ENCODE results near the gene PRKAR2A. TPM values are rescaled to one million over a fixed set of nuclear protein-coding genes. Genes with fewer than 3 reads are reported as not detected.

Gene PRKAR2A
- total RNA-seq, 4 donors from 2014 or later, result 26.9 to 77.1 (median 46.2) TPM

GRCh38 chr3:48759071-48759470 lies 88.6 kb downstream of the PRKAR2A start:
- 95 to 96% methylated on average over 4 of the region's 4 CpGs for WGBS, 2 donors
- no peaks in the 10 kb centered on the region for H3K27me3 ChIP-seq
- H3K27ac ChIP-seq, result no peak overlapping the region
- no peaks in the 10 kb centered on the region for H3K4me1 ChIP-seq
- intact Hi-C loops (cut with DNase I), result no loop called here
- no peaks in the 10 kb centered on the region for H3K9me3 ChIP-seq
- DNase-seq, result no peak
- peaks cover 0 to 14% of the 10 kb centered on the region in 2 donors for H3K36me3 ChIP-seq
- no peak for TF ChIP-seq POLR2A (IDR thresholded peaks at IDR 0.05)
- TF ChIP-seq CTCF (IDR thresholded peaks at IDR 0.05), result no peak
- H3K4me3 ChIP-seq (replicated peaks in 1 of 3), result no peak overlapping the region

- Histone ChIP-seq H3K4me1 (no peaks in the 10 kb centered on the region), H3K27me3 (no peaks in the 10 kb centered on the region), H3K36me3 (peaks cover 3 to 4% of the 10 kb centered on the region in 2 donors), H3K4me3 (replicated peaks in 1 of 3) (no peak overlapping the region), H3K27ac (no peak overlapping the region), H3K9me3 (no peaks in the 10 kb centered on the region)
- TF ChIP-seq POLR2A (IDR thresholded peaks at IDR 0.05) (no peak), CTCF (IDR thresholded peaks at IDR 0.05) (no peak)
- no peak for DNase-seq
- intact Hi-C loops (cut with DNase I), result no loop called here
- WGBS, 2 donors, result 92 to 95% methylated on average over 5 of the region's 5 CpGs
These were observed 91.0 kb downstream of the PRKAR2A start for GRCh38 chr3:48756640-48757039.

DNA sequence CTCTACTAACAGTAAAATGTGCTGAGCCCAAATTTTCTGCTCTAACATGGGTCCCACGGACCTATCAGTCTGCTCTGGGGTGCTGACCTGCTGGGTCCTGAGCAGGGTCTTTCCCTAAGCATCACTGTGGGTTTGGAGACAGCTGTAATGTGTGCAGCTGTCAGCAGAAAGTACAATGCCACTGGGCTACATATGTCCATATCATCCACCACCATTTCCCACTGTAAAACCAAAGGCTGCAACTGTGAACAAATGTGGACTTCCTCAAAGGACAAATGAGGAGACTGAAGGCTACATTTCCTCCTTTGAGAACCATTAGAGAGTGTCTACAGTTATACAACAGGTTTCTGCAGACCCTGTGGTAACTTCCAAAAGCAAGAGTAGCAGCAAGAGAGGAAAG lies 96.8 kb downstream of the PRKAR2A start:
- Histone ChIP-seq H3K36me3 (peaks cover 17 to 21% of the 10 kb centered on the region in 2 donors), H3K27ac (no peak overlapping the region), H3K27me3 (no peaks in the 10 kb centered on the region), H3K4me1 (peaks cover 0 to 7% of the 10 kb centered on the region in 2 donors), H3K4me3 (replicated peaks in 1 of 3) (no peak overlapping the region), H3K9me3 (no peaks in the 10 kb centered on the region)
- no peak for DNase-seq
- intact Hi-C loops (cut with DNase I), result no loop called here
- 85 to 91% methylated on average over 1 of the region's 1 CpG for WGBS, 2 donors
- TF ChIP-seq CTCF (IDR thresholded peaks at IDR 0.05) (no peak), POLR2A (IDR thresholded peaks at IDR 0.05) (no peak)

DNA sequence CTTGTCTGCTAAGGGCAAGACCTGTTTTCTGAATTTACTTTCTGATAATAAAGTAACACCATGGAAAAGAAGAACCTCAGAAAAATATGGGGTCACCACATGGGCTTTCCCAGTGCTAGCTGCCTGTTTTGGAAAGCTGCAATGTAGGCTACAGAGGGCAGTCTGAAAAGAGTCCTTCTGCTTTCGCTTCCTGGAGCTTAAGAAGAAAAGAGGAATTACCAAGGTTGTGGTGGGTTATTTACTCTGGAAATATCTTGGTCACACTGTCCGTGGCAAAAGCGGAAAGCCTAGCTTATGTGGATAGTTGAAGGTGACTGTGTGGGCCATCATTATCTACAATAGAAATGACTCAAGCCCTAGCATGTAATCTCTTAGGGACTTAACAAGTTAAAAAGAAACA lies 98.9 kb downstream of the PRKAR2A start:
- Histone ChIP-seq H3K4me1 (peaks cover 0 to 7% of the 10 kb centered on the region in 2 donors), H3K36me3 (peaks cover 17 to 21% of the 10 kb centered on the region in 2 donors), H3K9me3 (no peaks in the 10 kb centered on the region), H3K27ac (no peak overlapping the region), H3K27me3 (no peaks in the 10 kb centered on the region), H3K4me3 (replicated peaks in 1 of 3) (no peak overlapping the region)
- TF ChIP-seq POLR2A (IDR thresholded peaks at IDR 0.05) (no peak), CTCF (IDR thresholded peaks at IDR 0.05) (no peak)
- no peak for DNase-seq
- 94 to 100% methylated on average over 3 of the region's 3 CpGs for WGBS, 2 donors
- intact Hi-C loops (cut with DNase I), result no loop called here

- Histone ChIP-seq H3K4me3 (replicated peaks in 1 of 3) (no peak overlapping the region), H3K4me1 (peaks cover 0 to 7% of the 10 kb centered on the region in 2 donors), H3K27me3 (no peaks in the 10 kb centered on the region), H3K9me3 (no peaks in the 10 kb centered on the region), H3K36me3 (peaks cover 17 to 21% of the 10 kb centered on the region in 2 donors), H3K27ac (peak overlapping the region in 1 of 3 donors; percentile 56)
- intact Hi-C loops (cut with DNase I), result no loop called here
- WGBS, 2 donors, result 67% methylated on average over 4 of the region's 4 CpGs
- DNase-seq, result no peak
- TF ChIP-seq POLR2A (IDR thresholded peaks at IDR 0.05), result no peak
- no peak for TF ChIP-seq CTCF (IDR thresholded peaks at IDR 0.05)
These were observed 100.0 kb downstream of the PRKAR2A start for GRCh38 chr3:48747706-48748105.
